ENCODE results near the gene ARPP19. TPM values are rescaled to one million over a fixed set of nuclear protein-coding genes. Genes with fewer than 3 reads are reported as not detected.
"Not testable (repeated sequence)": the region's sequence is repeated elsewhere in the genome, so short reads cannot be mapped to it uniquely, and the experiment has no call there.

Gene ARPP19
- polyA plus RNA-seq, 1 of the 3 experiments (the other 2 are of a cell fraction), result 29.0 TPM

DNA sequence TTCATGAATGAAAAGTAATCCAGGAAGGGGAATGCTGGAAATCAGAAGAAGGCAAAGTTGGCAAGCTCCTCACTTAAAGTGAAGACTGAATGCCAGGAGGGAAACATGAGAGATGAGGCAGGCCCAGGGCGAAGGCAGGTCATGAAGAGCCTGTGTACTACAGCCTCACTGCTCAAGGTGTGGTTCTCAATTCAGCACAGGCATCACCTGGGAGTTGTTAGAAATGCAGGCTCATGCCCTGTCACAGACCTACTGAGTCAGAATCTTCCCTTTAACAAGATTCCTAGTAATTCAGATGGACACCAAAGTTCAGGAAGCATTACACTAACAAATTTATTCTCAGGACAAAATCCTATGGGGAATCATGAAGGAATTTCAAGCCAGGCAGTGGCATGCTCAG is 54.3 kb downstream of the ARPP19 start:
- peaks cover 36% of the 10 kb centered on the region for H3K79me2 ChIP-seq (ENCODE audit: insufficient read depth)
- H3K27me3 ChIP-seq (ENCODE audit: insufficient read depth), result no peaks in the 10 kb centered on the region
- H3F3A ChIP-seq (replicated peaks; ENCODE audit: insufficient read depth), result peaks cover 13% of the 10 kb centered on the region
- no peak overlapping the region for H2AFZ ChIP-seq (ENCODE audit: low read depth)
- H3K9me2 ChIP-seq, result no peaks in the 10 kb centered on the region
- 100% methylated on average over 1 of the region's 1 CpG for WGBS (ENCODE audit: low lambda C conversion rate)
- no peak for DNase-seq
- POLR2A ChIA-PET, result no interaction called here
- H3K36me3 ChIP-seq (replicated peaks in 1 of 2; ENCODE audit: control insufficient read depth in 1 of 2, insufficient read depth in 2 of 2, low read length in 1 of 2), result no peaks in the 10 kb centered on the region
- no peak overlapping the region for H3K4me2 ChIP-seq
- H3K9me3 ChIP-seq, result no peaks in the 10 kb centered on the region
- no peak overlapping the region for H3K27ac ChIP-seq (ENCODE audit: low read depth in 2 of 2, low read length in 1 of 2)
- TF ChIP-seq SIN3A (IDR thresholded peaks at IDR 0.05; ENCODE audit: borderline replicate concordance, low read depth, low read length), result no peak
- no peak for TF ChIP-seq YY1 (IDR thresholded peaks at IDR 0.05; ENCODE audit: low read depth)
- TF ChIP-seq POLR2AphosphoS5 (IDR thresholded peaks at IDR 0.05; ENCODE audit: low read depth, low read length), result no peak
- TF ChIP-seq TEAD4 (IDR thresholded peaks at IDR 0.05; ENCODE audit: borderline replicate concordance, insufficient read depth), result no peak
- CTCF ChIA-PET, result no interaction called here
- peaks cover 5 to 9% of the 10 kb centered on the region in 2 experiments; a peak in 3 of 4 replicates for H3K4me1 ChIP-seq (ENCODE audit: control insufficient read depth in 1 of 2, insufficient read depth in 2 of 2, low read depth in 1 of 2, low read length in 1 of 2)
- no peak overlapping the region for H3K9ac ChIP-seq
- peaks cover 19% of the 10 kb centered on the region; the same call in 1 of the 2 replicates for H4K20me1 ChIP-seq (ENCODE audit: insufficient read depth)
- H3K4me3 ChIP-seq (ENCODE audit: low read depth in 2 of 2, low read length in 1 of 2), result no peak overlapping the region

DNA sequence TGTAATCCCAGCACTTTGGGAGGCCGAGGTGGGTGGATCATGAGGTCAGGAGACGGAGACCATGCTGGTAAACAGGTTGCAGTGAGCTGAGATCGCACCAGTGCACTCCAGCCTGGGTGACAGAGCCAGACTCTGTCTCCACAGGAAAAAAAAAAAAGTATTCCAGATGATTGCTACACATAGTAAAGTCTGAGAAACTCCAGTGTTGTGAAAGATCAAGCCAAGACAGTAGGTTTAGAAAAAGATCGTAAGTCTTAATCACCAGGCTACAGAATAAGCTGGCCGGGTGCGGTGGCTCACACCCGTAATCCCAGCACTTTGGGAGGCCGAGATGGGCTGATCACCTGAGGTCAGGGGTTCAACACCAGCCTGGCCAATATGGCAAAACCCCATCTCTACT is 56.0 kb downstream of the ARPP19 start:
- H3K9ac ChIP-seq; CTCF ChIA-PET; POLR2A ChIA-PET; H2AFZ ChIP-seq (ENCODE audit: low read depth); H3K4me3 ChIP-seq (ENCODE audit: low read depth in 2 of 2, low read length in 1 of 2); H3K9me2 ChIP-seq; DNase-seq; H3K4me1 ChIP-seq (ENCODE audit: control insufficient read depth in 1 of 2, insufficient read depth in 2 of 2, low read depth in 1 of 2, low read length in 1 of 2); H3K27ac ChIP-seq (ENCODE audit: low read depth in 2 of 2, low read length in 1 of 2); H3K27me3 ChIP-seq (ENCODE audit: insufficient read depth); H3F3A ChIP-seq (replicated peaks; ENCODE audit: insufficient read depth); H3K4me2 ChIP-seq; H3K9me3 ChIP-seq; H3K36me3 ChIP-seq (replicated peaks in 1 of 2; ENCODE audit: control insufficient read depth in 1 of 2, insufficient read depth in 2 of 2, low read length in 1 of 2): not testable (repeated sequence)
- H3K79me2 ChIP-seq (ENCODE audit: insufficient read depth), result peaks cover 52% of the 10 kb centered on the region
- WGBS (ENCODE audit: low lambda C conversion rate), result 91% methylated on average over 8 of the region's 8 CpGs
- peaks cover 11% of the 10 kb centered on the region; the same call in 1 of the 2 replicates for H4K20me1 ChIP-seq (ENCODE audit: insufficient read depth)

GRCh38 chr15:52511084-52511483 is 57.7 kb downstream of the ARPP19 start:
- H3K4me1 ChIP-seq (ENCODE audit: control insufficient read depth in 1 of 2, insufficient read depth in 2 of 2, low read depth in 1 of 2, low read length in 1 of 2), result peaks cover 0 to 3% of the 10 kb centered on the region in 2 experiments; a peak in 1 of 4 replicates
- H3K9me3 ChIP-seq, result no peaks in the 10 kb centered on the region
- no peaks in the 10 kb centered on the region for H3K36me3 ChIP-seq (replicated peaks in 1 of 2; ENCODE audit: control insufficient read depth in 1 of 2, insufficient read depth in 2 of 2, low read length in 1 of 2)
- CTCF ChIA-PET, result interaction anchor here (1.3 kb wide), 1 partner anchor 15 kb away, joined by 3 read pairs; no protein-coding TSS in a partner anchor
- H2AFZ ChIP-seq (ENCODE audit: low read depth), result no peak overlapping the region
- no peak overlapping the region for H3K4me3 ChIP-seq (ENCODE audit: low read depth in 2 of 2, low read length in 1 of 2)
- H3K9ac ChIP-seq, result no peak overlapping the region
- peaks cover 51% of the 10 kb centered on the region for H3K79me2 ChIP-seq (ENCODE audit: insufficient read depth)
- peaks cover 8% of the 10 kb centered on the region for H3F3A ChIP-seq (replicated peaks; ENCODE audit: insufficient read depth)
- WGBS (ENCODE audit: low lambda C conversion rate), result 73% methylated on average over 2 of the region's 2 CpGs
- TF ChIP-seq JUND (IDR thresholded peaks at IDR 0.05) (no peak), SMC3 (IDR thresholded peaks at IDR 0.05; ENCODE audit: low read depth, low read length) (no peak), MEF2A (IDR thresholded peaks at IDR 0.05; ENCODE audit: borderline replicate concordance, low read depth) (no peak), TEAD4 (IDR thresholded peaks at IDR 0.05; ENCODE audit: borderline replicate concordance, insufficient read depth) (no peak), EZH2phosphoT487 (IDR thresholded peaks at IDR 0.05; ENCODE audit: borderline replicate concordance, low read depth) (no peak), TCF12 (IDR thresholded peaks at IDR 0.05) (no peak), ELF1 (IDR thresholded peaks at IDR 0.05) (no peak), SIN3A (IDR thresholded peaks at IDR 0.05; ENCODE audit: borderline replicate concordance, low read depth, low read length) (no peak)
- H3K27ac ChIP-seq (ENCODE audit: low read depth in 2 of 2, low read length in 1 of 2), result no peak overlapping the region
- H3K4me2 ChIP-seq, result no peak overlapping the region
- H4K20me1 ChIP-seq (ENCODE audit: insufficient read depth), result 0 out of 2 replicates have a peak, but pooled peaks cover 9% of the 10 kb centered on the region
- H3K27me3 ChIP-seq (ENCODE audit: insufficient read depth), result no peaks in the 10 kb centered on the region
- no peak for DNase-seq
- no peaks in the 10 kb centered on the region for H3K9me2 ChIP-seq
- POLR2A ChIA-PET, result no interaction called here
